B cell (primary cell): Measurements from ENCODE around the gene MAMDC4. TPM values are rescaled to one million over a fixed set of nuclear protein-coding genes. Genes with fewer than 3 reads are reported as not detected.

ENCODE experiments used
- ATAC-seq: fragments of 200-7000 bp; cut with Tn5 transposase; one replicate; pipeline ENCODE4 v1.10.0; 2021; ENCODE audit warnings: low read depth, mild to moderate bottlenecking, moderate number of reproducible peaks, moderate library complexity
- CTCF ChIA-PET: fragments of 350-600 bp; sonication (Branson Sonifier 250); formaldehyde crosslinking; loops from one replicate; lab custom pipeline; 2021; ENCODE audit warnings: antibody characterized with exemption, inconsistent platforms; lab: Charles Lee
- POLR2A ChIA-PET: fragments of 350-600 bp; sonication (Branson Sonifier 250); formaldehyde crosslinking; loops from one replicate; lab custom pipeline; 2021; ENCODE audit warnings: antibody characterized with exemption; lab: Charles Lee
- DNase-seq: peaks from one replicate; pipeline ENCODE4 v3.0.0; 2013
- H2AFZ ChIP-seq: 2 replicates; pipeline ENCODE4 v1.6.1; 2012; ENCODE audit warnings: mild to moderate bottlenecking, low read depth, low read length; ENCODE audit not compliant: insufficient read depth, poor library complexity, severe bottlenecking
- H3K27ac ChIP-seq, 2 donors: 1 replicate in 1 of 2; 2 replicates in 1 of 2; pipeline ENCODE4 v1.5.1; 2012 to 2013; ENCODE audit warnings: low read length in 2 of 2, mild to moderate bottlenecking in 2 of 2, moderate library complexity in 1 of 2
- H3K27me3 ChIP-seq, 4 experiments: fragments of 200-600 bp in 1 of 4; sonication (generic) in 1 of 4; replicated peaks in 1 of 4; 1 replicate in 2 of 4; 2 replicates in 2 of 4; pipeline versions ENCODE4 v1.6.1 to v1.7.0; 2013 to 2016; ENCODE audit warnings: low read length in 3 of 4, mild to moderate bottlenecking in 2 of 4, mixed read lengths in 1 of 4, moderate library complexity in 1 of 4; ENCODE audit not compliant: insufficient read depth in 4 of 4, control insufficient read depth in 3 of 4; ENCODE audit errors: control extremely low read depth in 1 of 4
- H3K36me3 ChIP-seq, 2 experiments: replicated peaks in 1 of 2; 1 replicate in 1 of 2; 2 replicates in 1 of 2; pipeline versions ENCODE4 v1.6.1 to v1.7.1; 2013; ENCODE audit warnings: low read length in 1 of 2; ENCODE audit not compliant: insufficient read depth in 2 of 2, control insufficient read depth in 1 of 2; ENCODE audit errors: control extremely low read depth in 1 of 2, extremely low read depth in 1 of 2
- H3K4me1 ChIP-seq, 2 donors: fragments of 200-600 bp in 1 of 2; sonication (generic) in 1 of 2; 1 replicate in 1 of 2; 2 replicates in 1 of 2; pipeline versions ENCODE4 v1.5.1 to v1.6.1; 2013 to 2017; ENCODE audit warnings: low read length in 2 of 2; ENCODE audit not compliant: control insufficient read depth in 2 of 2, insufficient read depth in 2 of 2
- H3K4me2 ChIP-seq: replicated peaks from 2 replicates; pipeline ENCODE3; 2012; ENCODE audit warnings: mild to moderate bottlenecking, low read depth, low read length; ENCODE audit not compliant: poor library complexity, severe bottlenecking
- H3K4me3 ChIP-seq, 5 experiments: fragments of 200-600 bp in 1 of 5; sonication (generic) in 1 of 5; 1 replicate in 3 of 5; 2 replicates in 2 of 5; pipeline versions ENCODE4 v1.5.1 to v1.7.0; 2011 to 2016; ENCODE audit warnings: low read length in 4 of 5, mild to moderate bottlenecking in 4 of 5, low read depth in 2 of 5, control low read depth in 1 of 5, moderate library complexity in 1 of 5; ENCODE audit not compliant: insufficient read depth in 1 of 5; ENCODE audit errors: control extremely low read depth in 1 of 5, extremely low read depth in 1 of 5
- H3K79me2 ChIP-seq: fragments of 200-600 bp; sonication (generic); one replicate; pipeline ENCODE4 v1.6.0; 2016; ENCODE audit warnings: low read length; ENCODE audit not compliant: control insufficient read depth, insufficient read depth
- H3K9ac ChIP-seq: fragments of 200-600 bp; sonication (generic); 2 replicates; pipeline ENCODE4 v1.6.1; 2017; ENCODE audit warnings: mild to moderate bottlenecking, low read length, moderate library complexity
- H3K9me3 ChIP-seq, 3 donors: one replicate each; pipeline versions ENCODE4 v1.6.1 to v1.7.1; 2013; ENCODE audit warnings: low read length in 2 of 3; ENCODE audit not compliant: control insufficient read depth in 2 of 3, insufficient read depth in 1 of 3; ENCODE audit errors: control extremely low read depth in 1 of 3
- H4K20me1 ChIP-seq: 2 replicates; pipeline ENCODE4 v1.6.0; 2012; ENCODE audit warnings: mild to moderate bottlenecking, low read length; ENCODE audit not compliant: insufficient read depth, control insufficient read depth, poor library complexity, severe bottlenecking
- H3K27ac Mint-ChIP-seq: one replicate; pipeline ENCODE4 v1.8.0; 2021; ENCODE audit warnings: mixed read lengths
- H3K27me3 Mint-ChIP-seq: one replicate; pipeline ENCODE4 v1.8.0; 2021; ENCODE audit warnings: mixed read lengths
- H3K4me1 Mint-ChIP-seq: one replicate; pipeline ENCODE4 v1.8.0; 2021; ENCODE audit warnings: mixed read lengths
- H3K4me3 Mint-ChIP-seq: one replicate; pipeline ENCODE4 v1.8.0; 2021; ENCODE audit warnings: mixed read lengths
- H3K9me3 Mint-ChIP-seq: one replicate; pipeline ENCODE4 v1.8.0; 2022; ENCODE audit warnings: mixed read lengths; ENCODE audit not compliant: insufficient read depth
- EZH2 ChIP-seq: IDR thresholded peaks from 2 replicates; pipeline ENCODE4 v1.6.1; 2012; ENCODE audit warnings: borderline replicate concordance, low read depth, mild to moderate bottlenecking, moderate library complexity, low read length; ENCODE audit not compliant: insufficient read depth, poor library complexity, severe bottlenecking
- WGBS: methylation state at CpG from one replicate; pipeline ENCODE4 v1.1.5; 2013; ENCODE audit warnings: missing lambda C conversion rate; ENCODE audit not compliant: insufficient coverage; 5-methylcytosine and 5-hydroxymethylcytosine counted together
- intact Hi-C: fragments of 100-400 bp; cut with micrococcal nuclease; formaldehyde crosslinking; loops from one replicate; pipeline ENCODE4 v1.10.0; 2022
- polyA plus RNA-seq: library from polyadenylated mRNA; depleted of rRNA; stranded (reverse); fragments of >200 nt; gene quantifications from 2 replicates; pipeline ENCODE4 v1.2.3, GENCODE V29; 2012
- total RNA-seq, 2 donors: library from RNA; stranded (reverse); fragments of 120-200 nt in 1 of 2; gene quantifications; 1 replicate in 1 of 2; 2 replicates in 1 of 2; pipeline versions ENCODE4 v1.2.3 to v1.2.4, GENCODE V29; 2013 to 2022
- TF ChIP-seq, protein P1 (sequence below): fragments of 200-600 bp; IDR thresholded peaks from one replicate; pipeline ENCODE4 v1.8.0; 2022; ENCODE audit warnings: antibody characterized with exemption, mild to moderate bottlenecking

MAMDC4 gene
- total and polyA plus RNA-seq, 2 donors (not counting 1 experiment from before 2014, with no cell fraction given), result 5.4 to 6.8 TPM

DNA sequence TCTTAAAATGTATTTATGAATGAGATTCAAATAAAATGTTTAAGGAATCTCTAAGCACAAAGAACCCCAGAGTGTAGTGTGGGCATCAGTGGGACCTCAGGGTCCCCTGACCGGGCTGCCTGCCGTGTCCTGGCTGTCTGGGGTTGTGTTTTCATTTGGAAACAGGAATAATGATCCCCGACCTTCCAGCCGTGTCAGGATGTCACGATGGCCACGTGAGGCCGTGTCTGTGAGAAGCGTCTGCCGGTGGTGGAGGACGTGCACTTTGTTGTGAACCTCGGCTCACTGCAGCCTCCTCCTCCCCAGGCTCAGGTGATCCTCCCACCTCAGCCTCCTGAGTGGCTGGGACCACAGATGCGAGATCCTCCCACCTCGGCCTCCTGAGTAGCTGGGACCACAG, 38.5 kb downstream of the MAMDC4 start:
- Mint-ChIP-seq H3K4me1 (peaks cover 36% of the 10 kb centered on the region), H3K27me3 (no peaks in the 10 kb centered on the region), H3K27ac (no peak overlapping the region), H3K9me3 (no peaks in the 10 kb centered on the region), H3K4me3 (no peak overlapping the region)
- DNase-seq (no peak), ATAC-seq (no peak)
- peaks cover 95% of the 10 kb centered on the region for H3K79me2 ChIP-seq
- no peak overlapping the region for H3K9ac ChIP-seq
- intact Hi-C loops, result no loop called here
- peaks cover 6 to 16% of the 10 kb centered on the region in 2 donors for H3K4me1 ChIP-seq
- no peaks in the 10 kb centered on the region for H3K9me3 ChIP-seq
- no peak overlapping the region for H3K4me2 ChIP-seq
- H3K27me3 ChIP-seq, result no peaks in the 10 kb centered on the region
- ChIA-PET CTCF (interaction anchor here (1.2 to 1.5 kb wide), 2 partner anchors 48 to 141 kb away, joined by 4 read pairs; partner anchors contain the start of genes AJM1 and FUT7), POLR2A (interaction anchor here (0.5 to 1.0 kb wide), 2 partner anchors 12 to 48 kb away, joined by 3 to 7 read pairs; partner anchors contain the start of gene AJM1)
- H4K20me1 ChIP-seq, result peaks cover 76% of the 10 kb centered on the region
- WGBS, result 99% methylated on average over 10 of the region's 13 CpGs
- H3K36me3 ChIP-seq, result peaks cover 0 to 19% of the 10 kb centered on the region in 2 experiments
- TF ChIP-seq, protein P1, sequence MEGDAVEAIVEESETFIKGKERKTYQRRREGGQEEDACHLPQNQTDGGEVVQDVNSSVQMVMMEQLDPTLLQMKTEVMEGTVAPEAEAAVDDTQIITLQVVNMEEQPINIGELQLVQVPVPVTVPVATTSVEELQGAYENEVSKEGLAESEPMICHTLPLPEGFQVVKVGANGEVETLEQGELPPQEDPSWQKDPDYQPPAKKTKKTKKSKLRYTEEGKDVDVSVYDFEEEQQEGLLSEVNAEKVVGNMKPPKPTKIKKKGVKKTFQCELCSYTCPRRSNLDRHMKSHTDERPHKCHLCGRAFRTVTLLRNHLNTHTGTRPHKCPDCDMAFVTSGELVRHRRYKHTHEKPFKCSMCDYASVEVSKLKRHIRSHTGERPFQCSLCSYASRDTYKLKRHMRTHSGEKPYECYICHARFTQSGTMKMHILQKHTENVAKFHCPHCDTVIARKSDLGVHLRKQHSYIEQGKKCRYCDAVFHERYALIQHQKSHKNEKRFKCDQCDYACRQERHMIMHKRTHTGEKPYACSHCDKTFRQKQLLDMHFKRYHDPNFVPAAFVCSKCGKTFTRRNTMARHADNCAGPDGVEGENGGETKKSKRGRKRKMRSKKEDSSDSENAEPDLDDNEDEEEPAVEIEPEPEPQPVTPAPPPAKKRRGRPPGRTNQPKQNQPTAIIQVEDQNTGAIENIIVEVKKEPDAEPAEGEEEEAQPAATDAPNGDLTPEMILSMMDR, result no peak
- TF ChIP-seq EZH2, result no peak
- no peak overlapping the region for H3K4me3 ChIP-seq
- H3K27ac ChIP-seq, result no peak overlapping the region
- no peak overlapping the region for H2AFZ ChIP-seq

DNA sequence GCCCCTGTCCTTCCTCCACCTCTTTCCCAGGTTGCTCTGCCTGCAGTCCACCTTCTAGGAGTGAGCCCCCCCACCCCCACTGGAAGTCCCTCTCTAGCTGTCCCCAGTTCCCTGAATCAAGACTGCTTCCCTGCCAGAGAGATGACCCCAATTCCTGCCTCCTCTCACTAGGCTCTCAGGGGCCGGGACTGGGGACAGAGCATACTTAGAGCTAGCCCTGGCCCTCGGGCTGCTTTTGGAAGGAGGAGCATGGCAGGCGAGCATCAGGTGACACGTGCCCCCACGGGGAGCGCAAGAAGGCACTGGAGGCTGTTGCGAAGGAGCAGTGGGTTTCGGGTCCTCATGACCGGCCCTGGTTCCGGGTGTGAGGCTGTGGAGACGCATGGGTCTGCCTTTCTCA, 43.9 kb downstream of the MAMDC4 start:
- no peaks in the 10 kb centered on the region for H3K27me3 ChIP-seq
- H3K4me1 ChIP-seq, result peaks cover under 1 to 28% of the 10 kb centered on the region in 2 donors
- 91% methylated on average over 11 of the region's 11 CpGs for WGBS
- DNase-seq, result no peak
- H3K27ac ChIP-seq, result no peak overlapping the region
- no peak for ATAC-seq
- Mint-ChIP-seq H3K4me1 (peaks cover 37% of the 10 kb centered on the region), H3K27ac (no peak overlapping the region), H3K27me3 (no peaks in the 10 kb centered on the region), H3K9me3 (no peaks in the 10 kb centered on the region), H3K4me3 (no peak overlapping the region)
- intact Hi-C loops, result no loop called here
- H3K4me3 ChIP-seq, result no peak overlapping the region
- H3K4me2 ChIP-seq, result no peak overlapping the region
- no peak overlapping the region for H2AFZ ChIP-seq
- no peak for TF ChIP-seq EZH2
- H3K9me3 ChIP-seq, result no peaks in the 10 kb centered on the region
- ChIA-PET CTCF (no interaction called here), POLR2A (no interaction called here)
- H3K79me2 ChIP-seq, result peaks cover 94% of the 10 kb centered on the region
- H3K9ac ChIP-seq, result no peak overlapping the region
- peaks cover 0 to 40% of the 10 kb centered on the region in 2 experiments for H3K36me3 ChIP-seq
- H4K20me1 ChIP-seq, result peaks cover 76% of the 10 kb centered on the region
